HepG2 (cell line): ENCODE data around the gene CPT1C. TPM values are rescaled to one million over a fixed set of nuclear protein-coding genes. Genes with fewer than 3 reads are reported as not detected.

Experiments used
- ATAC-seq: fragments of 200-7000 bp; cut with Tn5 transposase; 3 replicates; pipeline ENCODE4 v1.9.1; 2020; ENCODE audit warnings: mild to moderate bottlenecking, moderate library complexity
- BruUV-seq: library from RNA; stranded (reverse); fragments of 400-500 nt; replicated peaks from 2 replicates; lab custom pipeline; 2021; lab: Mats Ljungman, UMichigan
- CTCF ChIA-PET: fragments of 300-600 bp; formaldehyde crosslinking; extraction: SDS; loops from one replicate; lab custom pipeline; 2021; ENCODE audit warnings: low total read pairs, inconsistent platforms, low intra/inter-chr PET ratio; lab: Yijun Ruan, JAX
- POLR2A ChIA-PET: fragments of 350-600 bp; sonication (Branson Sonifier 250); formaldehyde crosslinking; loops from one replicate; lab custom pipeline; 2020; ENCODE audit warnings: antibody characterized with exemption, inconsistent platforms; lab: Yijun Ruan, JAX
- DNase-seq: peaks from one replicate; pipeline ENCODE4 v3.0.0-alpha.2; 2015; ENCODE audit warnings: low spot score
- FAIRE-seq: peaks from 3 replicates; lab custom pipeline; 2011; peaks lifted over from hg19 to GRCh38; lab: Jason Lieb, UNC
- H2AFZ ChIP-seq: one replicate; pipeline ENCODE4 v1.6.1; 2011; ENCODE audit warnings: low read length, inconsistent platforms
- H3K27ac ChIP-seq: fragments of 300-600 bp; 3 replicates; pipeline ENCODE4 v1.8.0; 2011; ENCODE audit warnings: mixed run types, mild to moderate bottlenecking, mixed read lengths, low read length, inconsistent platforms; ENCODE audit not compliant: insufficient read depth; ENCODE audit errors: extremely low read length
- H3K27me3 ChIP-seq, 2 experiments: fragments of 200-600 bp in 1 of 2; 2 replicates in 1 of 2; 3 replicates in 1 of 2; pipeline versions ENCODE4 v1.6.0 to v1.8.0; 2011; ENCODE audit warnings: low read length in 2 of 2, mild to moderate bottlenecking in 2 of 2, moderate library complexity in 2 of 2, inconsistent platforms in 1 of 2; ENCODE audit not compliant: insufficient read depth in 2 of 2, control insufficient read depth in 1 of 2
- H3K36me3 ChIP-seq, 2 experiments: fragments of 200-600 bp in 1 of 2; replicated peaks in 1 of 2; 2 replicates in 1 of 2; 3 replicates in 1 of 2; pipeline versions ENCODE4 v1.5.1 to v1.8.0; 2011; ENCODE audit warnings: low read length in 2 of 2, inconsistent platforms in 1 of 2; ENCODE audit not compliant: insufficient read depth in 2 of 2, control insufficient read depth in 1 of 2
- H3K4me1 ChIP-seq: 2 replicates; pipeline ENCODE4 v1.5.1; 2012; ENCODE audit warnings: low read length, inconsistent platforms; ENCODE audit not compliant: insufficient read depth
- H3K4me2 ChIP-seq: 2 replicates; pipeline ENCODE4 v1.6.0; 2011; ENCODE audit warnings: low read depth, low read length, inconsistent platforms
- H3K4me3 ChIP-seq, 3 experiments: fragments of 200-600 bp in 1 of 3; sonication (generic), shearing (Covaris generic) in 1 of 3; replicated peaks in 1 of 3; 2 replicates each; pipeline ENCODE4 v1.5.1; 2011 to 2016; ENCODE audit warnings: low read length in 3 of 3, inconsistent platforms in 2 of 3, low read depth in 2 of 3, mild to moderate bottlenecking in 2 of 3, control low read depth in 1 of 3, mixed read lengths in 1 of 3; ENCODE audit not compliant: insufficient read depth in 1 of 3
- H3K79me2 ChIP-seq: one replicate; pipeline ENCODE4 v1.6.1; 2011; ENCODE audit warnings: low read length, inconsistent platforms; ENCODE audit not compliant: insufficient read depth
- H3K9ac ChIP-seq: 2 replicates; pipeline ENCODE4 v1.6.0; 2011; ENCODE audit warnings: mild to moderate bottlenecking, low read depth, low read length, inconsistent platforms; ENCODE audit not compliant: insufficient read depth
- H3K9me3 ChIP-seq: 2 replicates; pipeline ENCODE4 v1.5.1; 2012; ENCODE audit warnings: mild to moderate bottlenecking, low read length
- H4K20me1 ChIP-seq: 2 replicates; pipeline ENCODE4 v1.6.0; 2011; ENCODE audit warnings: inconsistent platforms, mild to moderate bottlenecking, low read length, moderate library complexity; ENCODE audit not compliant: insufficient read depth
- HHEX ChIP-seq: IDR thresholded peaks from 2 replicates; pipeline ENCODE4 v1.6.1; 2016; ENCODE audit warnings: control low read depth
- RBFOX2 ChIP-seq: fragments of 200-400 bp; formaldehyde crosslinking; IDR thresholded peaks from 2 replicates; pipeline ENCODE4 v1.6.1; 2017; ENCODE audit warnings: low read depth, mild to moderate bottlenecking, low read length
- ZNF180 ChIP-seq: sonication (generic); formaldehyde crosslinking; IDR thresholded peaks from 2 replicates; pipeline ENCODE4 v1.4.0; 2020; ENCODE audit warnings: low read depth, missing genetic modification reagents, borderline replicate concordance
- WGBS: methylation state at CpG from one replicate; pipeline ENCODE4 v1.1.6; 2017; ENCODE audit warnings: low lambda C conversion rate; 5-methylcytosine and 5-hydroxymethylcytosine counted together
- in situ Hi-C: cut with HindIII; loops from 2 replicates; pipeline ENCODE4 v1.10.0; 2017; ENCODE audit warnings: low pct_unique_long_range_greater_than_20kb; ENCODE audit not compliant: extremely low pct_ligation_motif_present
- intact Hi-C: fragments of 100-400 bp; cut with micrococcal nuclease; formaldehyde crosslinking; loops from one replicate; pipeline ENCODE4 v1.10.0; 2022; ENCODE audit not compliant: unreplicated experiment
- polyA plus RNA-seq, 8 experiments: library from polyadenylated mRNA; depleted of rRNA in 3 of 8; stranded (reverse) in 7 of 8; unstranded in 1 of 8; fragments of >200 nt; fragmentation: Illumina TruSeq in 4 of 8; extraction: Trizol in 4 of 8; gene quantifications; 2 replicates each; pipeline versions ENCODE4 v1.2.1 to v1.2.3, GENCODE V29; 2011 to 2016; ENCODE audit warnings: low read depth in 4 of 8, missing spikeins in 1 of 8, mixed read lengths in 1 of 8; ENCODE audit not compliant: insufficient read depth in 1 of 8
- total RNA-seq, 5 experiments: library from RNA; depleted of rRNA; stranded (reverse); fragments of >200 nt; fragmentation: Illumina TruSeq; extraction: Trizol; gene quantifications; 2 replicates each; pipeline ENCODE4 v1.2.3, GENCODE V29; 2016; ENCODE audit warnings: low read depth in 1 of 5
- TF ChIP-seq, protein P1 (sequence below): sonication (generic); formaldehyde crosslinking; IDR thresholded peaks from 2 replicates; pipeline ENCODE4 v1.5.1; 2020; ENCODE audit warnings: mild to moderate bottlenecking, moderate library complexity, missing genetic modification reagents

The CPT1C gene
- total and polyA plus RNA-seq, 2 of the 13 experiments (the other 11 are each of a cell fraction or from before 2014, with no cell fraction given): 0.18 TPM; not detected in 1

DNA sequence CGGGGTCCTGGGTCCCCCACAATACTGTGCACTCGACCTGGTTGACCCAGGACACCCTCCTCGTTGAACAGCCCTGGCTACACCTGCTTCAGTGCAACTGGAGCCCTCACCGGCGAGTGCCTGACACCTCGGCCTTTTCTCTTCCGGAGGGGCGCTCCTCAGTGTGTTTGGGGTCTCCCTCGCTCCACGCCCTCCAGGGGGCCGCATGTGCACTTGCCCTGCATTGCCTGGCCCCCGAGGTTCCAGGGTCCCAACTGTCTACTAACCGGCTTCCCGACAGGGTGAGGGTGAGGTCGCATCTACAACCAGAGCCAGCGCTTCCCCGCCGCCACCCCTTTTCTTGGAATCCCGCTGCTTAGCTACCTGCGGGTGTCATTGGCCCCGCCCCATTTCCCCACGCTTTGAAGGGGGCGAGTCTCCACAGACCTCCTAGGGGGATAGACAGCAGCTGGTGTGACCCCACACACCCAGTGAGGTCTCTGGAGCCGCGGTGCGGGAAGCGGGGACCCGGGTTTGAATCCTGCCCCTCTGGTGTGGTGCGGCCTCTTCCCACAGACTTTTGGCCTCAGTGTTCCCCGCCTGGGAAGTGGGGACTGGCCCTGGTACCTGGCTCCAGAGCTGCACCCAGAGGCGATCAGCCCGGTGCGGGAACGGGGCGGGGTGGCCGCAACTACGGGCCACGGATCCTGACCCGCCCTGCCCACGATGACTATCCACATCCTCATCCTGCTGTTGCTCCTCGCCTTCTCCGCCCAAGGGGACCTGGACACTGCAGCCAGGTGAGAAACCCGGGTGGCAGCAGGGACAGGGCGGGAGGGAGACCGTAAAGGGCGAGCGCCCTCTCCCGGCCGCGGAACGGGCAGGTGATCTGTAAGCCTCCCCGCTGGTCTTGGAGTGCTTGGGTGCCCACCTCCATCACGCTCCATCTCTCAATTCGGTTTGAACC lies 1.5 kb upstream of the CPT1C start, which contains the start of gene ADM5 (continued):
- TF ChIP-seq ZNF180 (CRISPR knock-in tag): no peak

DNA sequence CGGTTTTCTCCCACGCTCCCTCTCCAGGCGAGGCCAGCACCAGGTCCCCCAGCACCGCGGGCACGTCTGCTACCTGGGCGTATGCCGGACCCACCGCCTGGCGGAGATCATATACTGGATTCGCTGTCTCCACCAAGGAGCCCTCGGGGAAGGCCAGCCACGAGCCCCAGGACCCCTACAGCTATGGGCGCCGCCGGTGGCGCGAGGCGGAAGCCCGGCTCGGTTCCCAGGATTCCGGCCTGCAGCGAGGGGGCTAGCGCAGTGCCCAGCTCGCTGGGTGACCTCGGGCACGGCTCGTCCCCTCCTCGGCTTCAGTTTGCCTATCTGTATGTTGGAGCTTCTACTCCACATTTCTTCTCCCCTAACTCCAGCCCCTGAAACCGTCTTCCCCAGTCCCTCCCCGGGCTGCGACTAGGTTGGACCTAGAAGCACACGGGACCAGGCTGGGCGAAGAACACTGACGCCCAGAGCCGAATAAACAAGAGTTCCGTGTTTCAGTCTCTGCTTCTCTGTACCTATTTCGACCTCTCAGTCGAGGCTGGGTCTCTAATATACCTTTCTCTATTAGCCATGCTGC lies 749 bp upstream of the CPT1C start:
- Histone ChIP-seq H3K27ac (no peak overlapping the region), H3K9me3 (no peaks in the 10 kb centered on the region), H3K4me3 (no peak overlapping the region), H3K4me2 (no peak overlapping the region), H3K36me3 (peaks cover 10 to 25% of the 10 kb centered on the region in 2 experiments), H3K79me2 (no peaks in the 10 kb centered on the region), H3K27me3 (no peaks in the 10 kb centered on the region), H4K20me1 (0 out of 2 replicates have a peak, but pooled peaks cover 2% of the 10 kb centered on the region), H3K4me1 (no peaks in the 10 kb centered on the region), H2AFZ (no peak overlapping the region), H3K9ac (no peak overlapping the region)
- in situ Hi-C loops (no loop called here), intact Hi-C loops (no loop called here)
- POLR2A ChIA-PET: no interaction called here
- TF ChIP-seq RBFOX2 (peak; percentile 46; the same call in 1 of the 2 replicates), HHEX (no peak)
- TF ChIP-seq, protein P1, sequence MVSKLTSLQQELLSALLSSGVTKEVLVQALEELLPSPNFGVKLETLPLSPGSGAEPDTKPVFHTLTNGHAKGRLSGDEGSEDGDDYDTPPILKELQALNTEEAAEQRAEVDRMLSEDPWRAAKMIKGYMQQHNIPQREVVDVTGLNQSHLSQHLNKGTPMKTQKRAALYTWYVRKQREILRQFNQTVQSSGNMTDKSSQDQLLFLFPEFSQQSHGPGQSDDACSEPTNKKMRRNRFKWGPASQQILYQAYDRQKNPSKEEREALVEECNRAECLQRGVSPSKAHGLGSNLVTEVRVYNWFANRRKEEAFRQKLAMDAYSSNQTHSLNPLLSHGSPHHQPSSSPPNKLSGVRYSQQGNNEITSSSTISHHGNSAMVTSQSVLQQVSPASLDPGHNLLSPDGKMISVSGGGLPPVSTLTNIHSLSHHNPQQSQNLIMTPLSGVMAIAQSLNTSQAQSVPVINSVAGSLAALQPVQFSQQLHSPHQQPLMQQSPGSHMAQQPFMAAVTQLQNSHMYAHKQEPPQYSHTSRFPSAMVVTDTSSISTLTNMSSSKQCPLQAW (CRISPR knock-in tag): no peak
- WGBS: 96% methylated on average over 26 of the region's 39 CpGs
- DNase-seq (no peak), FAIRE-seq (no peak), ATAC-seq (no peak)
- CTCF ChIA-PET: no interaction called here
- no TSS peak for BruUV-seq
